NCI-H82 treated with DMSO at 0.1 percent for 48 hours (cell line): ENCODE measurements around the gene MAGI2.

Experiments
- DNase-seq: peaks from one replicate; lab custom pipeline; 2025; ENCODE audit not compliant: unreplicated experiment; lab: John Stamatoyannopoulos, UW

Gene MAGI2

DNA sequence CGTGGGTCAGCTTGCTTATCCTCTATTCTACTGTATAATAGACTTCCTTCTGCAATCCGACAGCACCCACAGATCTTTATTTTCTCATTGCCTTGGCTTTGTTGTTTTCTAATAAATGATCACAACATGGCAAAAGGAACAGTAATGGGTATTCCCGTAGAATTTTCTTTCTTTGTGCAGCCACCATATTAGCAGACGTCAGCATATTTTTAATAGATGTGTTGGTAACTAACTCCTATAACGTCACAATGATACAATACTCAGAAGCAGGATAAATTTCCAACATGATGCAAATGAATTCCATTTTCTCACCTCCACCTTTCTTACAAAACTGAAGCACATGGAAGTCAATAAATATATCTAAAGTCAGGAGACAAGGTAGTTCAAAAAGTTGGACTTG, 617.6 kb downstream of the MAGI2 start:
- DNase-seq: no peak

- no peak for DNase-seq
Observed at GRCh38 chr7:78828317-78828716, 625.1 kb downstream of the MAGI2 start.

GRCh38 chr7:78803501-78804127, 649.9 kb downstream of the MAGI2 start:
- no peak for DNase-seq

DNA sequence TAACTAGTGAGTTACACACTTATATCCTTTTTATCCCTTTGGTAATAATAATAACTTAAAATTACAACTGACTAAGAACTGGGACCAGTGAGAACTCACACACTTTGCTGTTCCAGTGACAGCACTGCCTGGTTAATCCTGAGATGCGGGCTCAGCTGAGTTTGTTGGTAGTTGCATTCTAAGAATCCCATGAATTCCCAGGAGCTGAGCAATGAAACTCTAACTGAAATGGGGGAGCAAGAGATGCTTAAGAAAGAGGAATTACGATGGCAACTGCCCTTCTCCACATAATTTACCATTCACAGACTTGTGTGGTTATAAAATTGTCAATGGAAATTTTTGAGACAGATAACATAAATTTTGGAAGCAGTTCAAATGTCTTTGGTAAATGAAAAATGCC, 659.4 kb downstream of the MAGI2 start:
- no peak for DNase-seq

GRCh38 chr7:78792624-78793023, 660.8 kb downstream of the MAGI2 start:
- no peak for DNase-seq

DNA sequence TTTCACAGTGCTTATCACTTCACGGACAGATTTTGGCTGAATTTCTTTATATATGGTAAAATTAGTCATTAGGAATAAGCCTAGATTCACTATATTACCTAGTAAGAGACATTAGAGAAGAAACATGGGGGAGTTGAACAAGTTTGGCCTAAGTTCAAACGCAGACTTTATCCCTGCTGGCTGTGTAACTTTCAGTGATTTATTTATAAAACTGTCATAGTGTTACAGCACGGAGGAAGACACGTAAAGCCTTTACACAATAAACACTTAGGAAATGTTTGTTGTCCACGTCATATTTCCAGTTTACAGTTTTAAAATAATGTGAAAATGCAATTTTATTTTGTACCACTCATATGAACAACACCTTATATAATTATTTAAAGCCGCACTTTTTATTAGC, 661.5 kb downstream of the MAGI2 start:
- no peak for DNase-seq

DNA sequence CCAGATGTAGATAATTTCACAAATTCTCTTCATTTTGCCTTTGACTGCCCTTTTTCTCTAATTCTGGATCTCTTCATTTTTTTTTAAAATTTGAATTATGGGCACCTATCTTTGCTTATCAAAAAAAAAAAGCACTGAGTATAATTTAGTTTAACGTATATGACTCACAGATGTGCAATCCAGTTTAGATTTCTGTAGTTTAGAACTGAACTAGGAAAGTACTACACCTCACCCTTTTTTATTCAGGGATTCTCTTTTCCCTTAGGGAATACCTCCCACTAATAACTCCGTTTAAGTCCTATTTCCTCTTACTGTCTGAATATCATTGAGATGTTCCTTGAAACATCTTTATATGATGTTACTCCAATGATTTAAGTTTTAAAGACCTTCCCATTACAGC, 665.0 kb downstream of the MAGI2 start:
- DNase-seq: no peak

DNA sequence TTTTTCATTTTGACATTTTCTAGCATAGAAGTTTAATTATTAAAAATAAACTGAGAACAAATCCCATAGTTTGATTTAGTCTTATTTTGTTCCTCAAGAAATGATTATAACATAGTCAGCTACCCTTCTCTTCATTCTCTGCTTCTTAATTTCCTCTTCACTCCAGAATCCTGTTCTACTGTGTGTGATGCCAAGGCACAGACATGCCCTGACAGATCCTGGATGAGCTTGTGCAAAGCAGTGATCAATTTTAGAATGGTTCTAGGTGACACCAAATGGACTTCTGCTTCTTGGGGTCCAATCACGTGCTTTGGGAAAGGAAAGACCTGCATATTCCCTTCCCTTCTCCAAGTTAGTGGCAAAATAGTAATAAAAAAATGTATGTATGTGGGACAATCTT, 665.6 kb downstream of the MAGI2 start:
- DNase-seq: no peak

DNA sequence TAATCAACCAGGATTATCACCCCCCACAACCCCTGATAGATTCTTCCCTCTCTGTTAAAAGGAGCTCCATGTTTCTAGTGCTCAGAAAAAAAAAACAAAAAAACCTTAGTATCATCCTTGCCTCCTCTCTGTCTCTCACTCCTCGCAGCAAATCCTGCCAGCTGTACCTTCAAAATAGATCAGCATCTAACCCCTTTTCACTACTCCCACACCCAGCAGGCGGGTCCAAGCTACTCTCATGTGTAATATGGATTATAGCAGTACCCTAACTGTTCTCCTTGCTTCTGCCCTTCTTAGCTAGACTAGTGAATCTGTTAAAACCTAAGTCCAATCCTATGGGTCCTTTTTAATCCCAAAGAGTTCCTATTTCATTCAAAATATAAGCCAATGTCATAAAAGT, 667.4 kb downstream of the MAGI2 start:
- no peak for DNase-seq

- DNase-seq: no peak
Observed at GRCh38 chr7:78783179-78783962, 670.1 kb downstream of the MAGI2 start.

GRCh38 chr7:78780560-78780959, 672.9 kb downstream of the MAGI2 start:
- no peak for DNase-seq

DNA sequence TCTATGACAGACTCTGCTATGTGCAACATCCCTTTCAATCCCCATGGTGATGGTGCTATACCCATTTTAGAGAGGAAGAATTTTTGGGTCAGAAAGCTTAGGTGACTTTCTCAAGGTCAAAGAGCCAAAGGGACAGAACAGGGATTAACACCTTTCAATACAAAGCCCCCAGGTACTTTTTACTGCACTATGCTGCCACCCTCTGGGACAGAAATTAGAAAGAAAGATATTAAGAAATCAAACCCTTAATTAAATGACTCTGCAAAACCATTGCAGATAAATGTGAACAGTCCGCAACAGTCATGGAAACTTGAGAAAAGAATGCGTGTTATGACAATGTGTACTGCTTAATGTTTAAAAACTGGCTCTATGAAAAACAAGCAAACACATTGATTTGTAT, 673.7 kb downstream of the MAGI2 start:
- DNase-seq: no peak

DNA sequence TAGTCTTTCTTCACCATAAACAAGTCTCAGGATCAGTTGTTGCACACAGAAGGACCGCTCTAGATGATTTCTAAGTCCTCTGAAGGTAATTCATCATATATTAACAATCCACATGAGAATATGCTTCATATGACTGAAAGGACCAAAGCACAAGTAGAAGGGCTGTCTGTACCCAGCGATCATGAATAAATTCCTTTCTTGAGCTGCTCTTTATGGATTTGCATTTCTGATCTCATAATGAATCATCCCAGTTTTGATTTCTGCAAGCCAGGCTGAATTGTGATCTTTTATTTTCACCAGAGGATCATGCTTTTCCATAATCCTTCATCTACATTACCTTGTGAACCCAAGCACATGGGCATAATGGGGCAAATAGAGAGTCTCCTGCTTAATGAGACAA, 675.6 kb downstream of the MAGI2 start:
- DNase-seq: no peak

- DNase-seq: no peak
Observed at GRCh38 chr7:78770422-78771410, 682.8 kb downstream of the MAGI2 start.

- no peak for DNase-seq
Observed at GRCh38 chr7:78769481-78770101, 683.9 kb downstream of the MAGI2 start.

DNA sequence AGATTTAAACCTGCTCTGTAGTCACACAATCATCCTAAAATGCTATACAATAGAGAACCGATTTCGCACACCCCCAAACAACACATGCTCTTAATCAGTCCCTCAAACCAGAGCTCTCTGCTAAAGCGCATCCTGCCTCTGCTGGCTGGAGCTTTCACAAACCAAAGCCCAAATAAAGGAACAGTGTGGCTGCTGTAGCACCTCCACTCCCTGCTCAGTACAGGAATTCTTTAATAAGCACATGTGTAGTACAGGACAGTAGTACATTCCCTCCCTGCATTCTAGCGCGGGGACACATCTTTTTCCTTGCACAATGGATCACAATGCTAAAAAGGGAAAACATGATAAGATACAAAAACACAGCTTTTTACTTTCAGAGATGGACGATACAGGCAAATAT, 684.6 kb downstream of the MAGI2 start:
- DNase-seq: no peak

DNA sequence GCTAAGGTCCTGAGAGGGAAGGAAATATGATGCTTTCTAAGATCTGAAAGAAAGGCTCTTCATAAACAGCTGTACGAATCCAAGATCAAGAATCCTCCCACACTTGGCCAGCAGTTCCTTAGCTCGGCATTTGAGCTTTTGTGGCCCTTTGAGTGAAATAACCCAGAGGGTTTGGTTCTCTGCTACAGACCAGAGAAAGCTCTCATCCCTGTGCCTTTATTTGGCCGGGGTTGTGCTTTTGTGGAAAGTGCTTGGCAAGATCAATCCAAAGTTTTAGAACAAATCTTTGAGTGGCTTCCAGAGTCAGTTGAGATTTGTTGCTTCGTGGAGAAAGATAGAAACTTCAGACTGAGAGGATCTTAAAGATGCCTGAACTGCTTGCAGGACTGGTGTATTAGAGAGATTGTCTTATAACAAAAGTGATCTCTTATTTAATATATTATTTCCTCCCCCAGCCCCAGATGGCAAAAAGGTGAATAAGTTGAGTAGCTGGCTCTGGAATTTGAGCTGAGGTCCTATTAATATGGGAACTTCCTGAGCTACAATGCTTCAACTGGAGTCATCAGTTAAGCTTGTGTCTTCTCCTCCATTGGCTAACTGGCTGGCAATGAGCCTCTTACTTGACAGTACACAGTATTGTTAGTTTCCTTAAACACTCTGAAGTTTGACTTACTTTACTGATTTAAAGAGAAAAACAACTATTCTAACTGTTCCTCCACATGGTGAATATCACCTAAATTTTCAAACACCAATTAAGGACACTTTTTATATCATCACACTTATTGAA, 687.3 kb downstream of the MAGI2 start:
- DNase-seq: no peak

DNA sequence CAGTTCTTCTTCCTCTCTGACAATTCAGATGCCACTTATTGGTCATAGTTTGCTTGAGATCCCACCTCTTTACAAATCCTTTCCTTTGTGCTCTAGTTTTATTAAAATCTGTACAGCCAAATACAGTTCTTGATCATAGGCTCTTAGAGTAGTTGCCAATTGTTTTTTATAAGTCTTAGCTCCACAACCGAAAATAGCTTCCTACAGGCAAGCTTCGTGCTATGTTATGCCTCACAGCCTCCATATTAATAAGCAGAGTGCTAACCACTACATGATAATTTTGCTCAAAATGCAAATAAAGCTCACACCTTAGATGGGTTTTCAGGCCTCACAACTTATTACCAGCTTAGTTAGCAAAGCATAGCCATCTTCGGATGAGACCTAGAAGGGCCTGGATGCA, 688.9 kb downstream of the MAGI2 start:
- DNase-seq: no peak

GRCh38 chr7:78762625-78763024, 690.8 kb downstream of the MAGI2 start:
- DNase-seq: no peak

DNA sequence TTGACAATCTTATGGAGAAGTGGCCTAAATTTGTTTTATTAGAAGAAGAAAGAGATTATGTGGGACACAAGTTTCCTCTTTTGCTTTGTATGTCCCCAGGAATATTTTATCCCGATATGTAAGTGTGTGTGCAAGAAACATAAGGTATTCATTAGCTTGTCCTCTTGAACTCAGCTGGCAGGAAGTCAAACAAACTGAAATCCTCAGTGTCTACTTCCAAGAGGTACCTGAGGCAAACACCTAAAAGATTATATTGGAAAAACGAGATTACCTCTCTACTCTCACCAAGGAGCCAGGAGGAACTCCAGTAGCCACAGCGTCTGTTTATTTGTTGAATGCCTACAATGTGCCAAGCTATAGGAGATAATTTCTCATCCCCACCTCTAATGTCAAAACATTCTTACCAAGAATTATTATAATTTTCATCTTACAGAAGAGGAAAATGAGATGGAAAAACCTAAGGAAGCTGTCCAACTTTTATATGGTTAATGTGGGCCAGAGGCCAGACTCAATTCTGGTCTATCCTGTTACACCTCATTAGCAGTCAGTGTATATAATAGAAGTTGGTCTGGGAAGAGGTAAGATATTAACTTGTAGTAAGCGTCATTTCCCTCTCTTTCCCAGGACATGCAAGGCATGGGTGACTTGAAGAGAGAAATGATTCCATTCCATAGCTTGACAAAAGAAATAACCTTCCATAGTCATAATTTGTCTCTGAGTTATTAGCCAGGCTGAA, 692.7 kb downstream of the MAGI2 start:
- no peak for DNase-seq
